HG02885 (cell line): ENCODE measurements around the gene NAA40.

Experiments
- ATAC-seq: cut with Tn5 transposase; IDR thresholded peaks from one replicate; pipeline ENCODE4 v1.9.1; 2021; ENCODE audit warnings: mild to moderate bottlenecking; ENCODE audit not compliant: unreplicated experiment, poor library complexity

NAA40 gene

DNA sequence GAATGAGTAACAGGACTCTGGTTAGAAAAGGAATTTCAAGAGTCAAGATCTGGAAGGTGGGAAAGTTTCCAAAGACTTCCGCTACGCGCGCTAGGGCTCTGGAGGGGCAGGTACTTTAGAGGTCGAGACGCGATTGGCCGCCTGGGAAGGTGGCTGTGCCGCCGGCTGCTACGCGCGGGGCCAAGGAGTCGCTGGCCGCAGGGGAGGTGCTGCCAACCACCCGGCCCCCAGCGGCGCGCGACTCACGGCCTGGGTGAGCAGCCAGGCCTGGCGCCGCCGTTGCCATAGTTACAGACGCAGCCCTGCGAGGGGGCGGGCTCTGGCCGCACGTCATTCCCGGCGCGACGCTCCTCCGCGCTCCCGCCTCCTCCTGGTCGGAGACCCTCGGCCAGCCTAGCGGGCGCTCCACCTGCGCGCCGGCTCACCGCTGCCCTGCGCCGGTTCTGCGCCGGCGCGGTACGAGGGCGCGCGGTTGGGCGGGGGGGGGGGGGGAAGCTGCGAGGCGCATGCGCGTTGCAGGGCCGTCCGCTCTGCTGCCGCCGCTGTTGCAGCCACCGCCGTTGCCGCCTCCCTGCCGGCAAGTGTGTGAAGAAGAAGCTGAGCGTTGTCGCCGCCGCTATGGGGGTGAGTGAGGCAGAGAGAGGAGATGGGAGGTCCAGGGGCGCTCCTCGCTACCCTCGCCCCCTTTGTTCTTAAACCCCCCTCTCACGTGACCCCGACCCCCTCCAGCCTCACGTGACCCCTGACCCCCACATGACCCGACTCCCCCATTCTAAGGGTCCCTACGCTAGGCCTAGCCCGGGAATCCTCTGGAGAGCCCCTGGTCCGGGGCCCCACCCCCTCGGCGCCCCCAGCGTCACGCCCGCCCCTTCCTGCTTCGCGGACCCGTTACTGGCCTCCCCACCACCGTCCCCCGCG lies at the start of gene NAA40:
Gene NAA40, plus strand, starts transcription at position 524 of the 918 bp plus-strand sequence. Its CDS starts 95 bp downstream, at position 619.
- ATAC-seq = peak; percentile 90

DNA sequence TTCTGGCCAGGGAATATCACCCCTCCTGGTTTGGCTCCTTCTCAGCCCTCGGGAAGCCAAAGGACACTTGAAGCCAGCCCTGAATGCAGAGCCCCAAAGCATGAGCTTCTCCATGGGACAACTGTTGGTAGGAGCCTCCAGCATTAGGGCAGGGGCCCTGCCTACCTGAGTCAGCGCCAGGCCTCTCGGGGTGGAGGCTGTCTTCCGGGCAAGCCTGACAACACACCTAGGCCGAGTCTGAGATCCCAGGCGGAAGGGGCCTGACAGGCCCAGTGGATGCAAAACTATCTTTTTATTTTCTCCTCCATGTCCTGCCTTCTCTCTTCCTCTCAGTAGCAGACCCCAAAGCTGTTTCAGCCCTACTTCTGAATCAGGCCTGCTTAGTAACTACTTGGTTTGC lies 49.5 kb upstream of the NAA40 start:
- ATAC-seq = no peak

GRCh38 chr11:63890368-63890767 lies 48.4 kb upstream of the NAA40 start:
- no peak for ATAC-seq

GRCh38 chr11:63892228-63892627 lies 46.6 kb upstream of the NAA40 start:
- no peak for ATAC-seq

DNA sequence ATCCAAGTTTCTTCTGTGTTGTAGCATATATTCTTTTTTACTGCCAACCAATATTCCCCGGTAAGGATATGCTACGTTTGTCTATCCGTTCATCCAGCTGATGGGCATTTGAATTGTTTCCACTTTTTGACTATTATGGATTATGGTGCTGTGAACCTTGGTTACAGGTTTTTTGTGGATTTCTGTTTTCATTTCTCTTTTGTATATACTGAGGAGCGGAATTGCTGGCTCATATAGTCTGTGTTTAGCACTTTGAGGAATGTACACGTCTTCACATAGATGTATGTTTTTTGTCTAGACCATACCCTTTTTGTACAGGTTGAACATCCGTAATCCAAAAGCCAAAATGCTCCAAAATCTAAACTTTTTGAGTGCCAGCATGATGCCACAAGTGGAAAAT lies 45.4 kb upstream of the NAA40 start:
- no peak for ATAC-seq

GRCh38 chr11:63896071-63896470 lies 42.7 kb upstream of the NAA40 start:
- ATAC-seq = no peak

- ATAC-seq = no peak
Measured at GRCh38 chr11:63897459-63898146, 41.2 kb upstream of the NAA40 start.

- no peak for ATAC-seq
Measured at GRCh38 chr11:63901660-63902059, 37.1 kb upstream of the NAA40 start.

DNA sequence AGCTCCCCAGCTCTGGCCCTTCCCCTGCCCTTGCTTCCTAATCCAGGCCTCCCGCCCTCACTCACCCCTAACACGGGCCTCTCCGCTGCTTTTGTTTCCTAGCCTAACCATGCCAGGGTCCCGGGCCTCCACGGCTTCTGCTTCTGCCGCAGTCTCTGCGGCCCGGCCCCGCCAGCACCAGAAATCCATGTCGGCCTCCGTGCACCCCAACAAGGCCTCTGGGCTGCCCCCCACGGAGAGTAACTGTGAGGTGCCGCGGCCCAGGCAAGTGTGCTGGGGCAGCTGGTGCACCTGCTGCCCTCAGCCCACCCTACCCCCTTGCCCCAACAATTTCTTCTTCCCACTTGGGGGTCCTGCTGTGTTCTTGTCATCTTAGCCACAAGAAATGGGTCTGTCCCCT lies 34.9 kb upstream of the NAA40 start:
- ATAC-seq = no peak

GRCh38 chr11:63904743-63905142 lies 34.1 kb upstream of the NAA40 start:
- no peak for ATAC-seq

GRCh38 chr11:63905179-63905578 lies 33.6 kb upstream of the NAA40 start:
- no peak for ATAC-seq

DNA sequence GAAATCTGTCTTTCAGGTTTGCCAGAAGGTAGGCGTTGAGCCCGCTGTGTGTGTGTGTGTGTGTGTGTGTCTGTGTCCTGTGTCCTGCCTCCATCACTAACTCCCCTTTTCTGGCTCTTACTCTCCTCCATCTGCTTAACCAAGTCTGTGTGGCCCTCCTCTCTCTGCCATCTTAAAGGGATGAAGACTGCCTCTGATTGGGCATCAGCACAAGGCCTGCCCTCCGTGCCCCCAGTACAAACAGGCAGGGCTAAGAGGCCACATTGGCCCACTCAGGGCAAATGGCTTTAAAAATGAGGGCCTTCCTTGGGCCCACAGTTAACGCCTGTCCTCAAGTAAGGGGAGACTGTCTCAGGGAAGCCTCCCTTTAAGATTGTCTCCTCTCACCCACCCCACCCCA lies 32.7 kb upstream of the NAA40 start:
- no peak for ATAC-seq

DNA sequence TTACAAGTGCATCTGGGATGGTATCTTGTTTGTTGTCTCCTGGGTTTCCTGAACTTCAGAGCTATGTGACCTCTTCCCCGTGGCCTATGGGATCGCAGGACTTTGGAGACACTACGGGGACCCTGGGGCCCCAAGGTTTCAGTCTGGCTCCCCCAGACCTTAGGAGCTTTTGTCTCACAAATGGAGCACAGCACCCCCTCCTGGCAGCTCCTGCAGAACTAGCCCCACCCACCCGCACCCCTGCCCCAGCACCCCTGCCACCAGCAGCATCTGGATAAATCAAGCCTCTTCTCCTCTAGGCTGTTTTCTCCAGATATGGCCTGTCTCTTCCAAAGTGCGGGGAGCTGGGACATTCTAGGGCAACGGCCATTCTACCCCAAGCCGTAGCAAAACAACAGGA lies 32.2 kb upstream of the NAA40 start:
- ATAC-seq = no peak

- ATAC-seq = no peak
Measured at GRCh38 chr11:63907063-63907462, 31.7 kb upstream of the NAA40 start.

DNA sequence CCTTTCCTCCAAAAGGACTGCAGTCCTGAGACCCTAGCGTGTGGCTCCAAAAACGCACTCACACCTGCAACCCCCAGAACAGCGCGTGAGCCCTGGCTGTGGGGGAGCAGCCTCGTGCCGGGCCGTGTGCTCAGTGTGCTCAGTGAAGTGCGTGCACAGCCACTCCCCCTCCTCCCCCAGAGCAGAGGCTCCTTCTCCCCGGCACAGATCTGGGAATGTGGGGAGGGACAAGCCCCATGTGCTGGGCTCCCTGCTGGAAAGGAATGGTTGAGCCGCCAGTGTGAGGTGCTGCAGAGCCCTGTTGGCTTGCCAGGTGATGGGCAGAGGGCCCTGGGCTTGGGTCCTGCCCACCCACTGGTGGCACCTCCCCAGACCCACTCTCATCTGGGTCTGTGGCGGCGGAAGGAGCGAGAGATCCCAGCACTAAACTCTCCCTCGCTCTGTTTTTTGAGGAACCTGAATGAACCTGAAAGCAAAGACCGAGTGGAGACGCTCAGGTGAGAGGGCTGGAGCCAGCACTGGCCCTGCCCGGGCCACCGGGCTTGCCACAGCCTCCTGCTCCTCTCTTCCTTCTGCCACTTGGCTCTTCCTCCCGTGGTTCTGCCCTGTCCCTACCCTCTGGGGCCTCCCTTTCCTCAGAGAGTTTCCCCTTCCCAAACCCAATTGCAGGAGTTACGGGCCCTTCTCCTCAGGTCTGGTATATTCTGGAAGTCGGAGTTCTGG lies 30.8 kb upstream of the NAA40 start:
- ATAC-seq = no peak

GRCh38 chr11:63908631-63909401 lies 30.0 kb upstream of the NAA40 start:
- ATAC-seq = no peak

- ATAC-seq = no peak
Measured at GRCh38 chr11:63909591-63910506, 29.0 kb upstream of the NAA40 start.

DNA sequence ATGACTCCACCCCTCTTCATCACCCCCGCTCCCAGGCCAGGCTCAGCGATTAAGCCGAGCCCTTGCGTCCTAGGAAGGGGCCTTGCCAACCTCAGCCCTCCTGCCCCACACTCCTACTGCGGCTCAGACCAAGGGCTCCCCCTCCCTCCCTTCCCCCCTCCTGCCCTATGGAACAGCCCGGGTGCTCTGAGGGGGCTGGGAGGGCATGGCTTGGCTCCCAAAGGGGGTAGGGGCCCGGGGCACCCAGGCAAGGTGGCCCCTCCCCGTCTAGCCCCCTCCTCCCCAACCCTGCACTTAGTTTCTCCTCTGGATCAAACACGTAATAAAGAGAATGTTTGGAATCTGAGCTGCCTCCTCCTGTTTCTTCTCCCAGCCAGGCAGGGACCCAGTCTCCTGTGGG lies 28.1 kb upstream of the NAA40 start:
- ATAC-seq = no peak

DNA sequence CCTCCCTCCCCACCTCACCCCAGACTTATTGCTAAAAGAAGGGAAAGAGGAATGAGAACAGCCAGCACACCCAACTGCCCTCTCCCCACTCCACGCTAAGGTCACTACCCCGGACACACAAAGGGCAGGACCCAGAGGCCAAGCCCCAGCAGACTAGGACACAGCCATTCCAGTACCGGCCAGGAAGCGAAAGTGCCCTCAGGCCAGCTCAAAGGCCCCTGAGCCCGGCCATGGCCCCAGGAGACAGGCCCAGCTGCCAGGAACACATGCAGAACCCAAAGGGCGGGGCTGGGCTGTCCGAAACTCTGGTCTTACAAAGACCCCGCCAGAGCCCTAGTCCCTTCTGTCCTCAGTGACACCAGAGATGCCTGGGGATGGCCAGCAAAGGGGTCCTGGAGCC lies 27.4 kb upstream of the NAA40 start:
- ATAC-seq = no peak
